ENCODE results near the gene ZNF22. TPM values are rescaled to one million over a fixed set of nuclear protein-coding genes. Genes with fewer than 3 reads are reported as not detected.

ZNF22 gene
- total and polyA plus RNA-seq, 8 donors, result 12.6 to 21.8 (median 19.4) TPM

DNA sequence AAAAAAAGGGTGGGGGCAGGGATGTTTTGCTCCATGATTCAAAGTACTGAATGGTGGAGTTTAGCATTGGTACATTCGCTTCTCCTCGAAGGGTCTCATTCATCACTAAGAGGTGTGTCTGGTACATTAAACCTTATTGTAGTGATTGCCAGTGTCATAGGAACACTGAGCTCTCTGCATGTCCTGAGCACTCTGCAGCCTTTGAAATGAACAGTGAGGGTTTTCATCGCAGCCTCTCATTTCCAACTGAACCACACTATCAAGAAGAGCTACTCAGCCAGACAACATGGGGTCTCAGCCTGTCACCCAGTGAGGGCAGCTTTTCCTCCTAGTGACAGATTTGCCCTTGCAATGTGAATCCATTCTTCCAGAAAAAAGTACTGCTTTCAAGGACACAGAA lies 14.5 kb upstream of the ZNF22 start:
- Histone ChIP-seq H3K4me3 (no peak overlapping the region), H3K27me3 (no peaks in the 10 kb centered on the region), H3K4me1 (peaks cover 22 to 50% (median 29%) of the 10 kb centered on the region in 3 donors), H3K27ac (peak overlapping the region in 1 of 4 donors; percentile 55), H3K36me3 (peaks cover 0 to 5% (median 0%) of the 10 kb centered on the region in 3 donors), H3K9me3 (no peaks in the 10 kb centered on the region)
- ATAC-seq (no peak), DNase-seq (peak in 1 of 6 donors; percentile 5), FAIRE-seq (no peak)
- TF ChIP-seq, protein P1, sequence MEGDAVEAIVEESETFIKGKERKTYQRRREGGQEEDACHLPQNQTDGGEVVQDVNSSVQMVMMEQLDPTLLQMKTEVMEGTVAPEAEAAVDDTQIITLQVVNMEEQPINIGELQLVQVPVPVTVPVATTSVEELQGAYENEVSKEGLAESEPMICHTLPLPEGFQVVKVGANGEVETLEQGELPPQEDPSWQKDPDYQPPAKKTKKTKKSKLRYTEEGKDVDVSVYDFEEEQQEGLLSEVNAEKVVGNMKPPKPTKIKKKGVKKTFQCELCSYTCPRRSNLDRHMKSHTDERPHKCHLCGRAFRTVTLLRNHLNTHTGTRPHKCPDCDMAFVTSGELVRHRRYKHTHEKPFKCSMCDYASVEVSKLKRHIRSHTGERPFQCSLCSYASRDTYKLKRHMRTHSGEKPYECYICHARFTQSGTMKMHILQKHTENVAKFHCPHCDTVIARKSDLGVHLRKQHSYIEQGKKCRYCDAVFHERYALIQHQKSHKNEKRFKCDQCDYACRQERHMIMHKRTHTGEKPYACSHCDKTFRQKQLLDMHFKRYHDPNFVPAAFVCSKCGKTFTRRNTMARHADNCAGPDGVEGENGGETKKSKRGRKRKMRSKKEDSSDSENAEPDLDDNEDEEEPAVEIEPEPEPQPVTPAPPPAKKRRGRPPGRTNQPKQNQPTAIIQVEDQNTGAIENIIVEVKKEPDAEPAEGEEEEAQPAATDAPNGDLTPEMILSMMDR (IDR thresholded peaks at IDR 0.05), result no peak
- intact Hi-C loops (cut with DNase I), result no loop called here
- 94% methylated on average over 3 of the region's 3 CpGs for WGBS, 2 donors

DNA sequence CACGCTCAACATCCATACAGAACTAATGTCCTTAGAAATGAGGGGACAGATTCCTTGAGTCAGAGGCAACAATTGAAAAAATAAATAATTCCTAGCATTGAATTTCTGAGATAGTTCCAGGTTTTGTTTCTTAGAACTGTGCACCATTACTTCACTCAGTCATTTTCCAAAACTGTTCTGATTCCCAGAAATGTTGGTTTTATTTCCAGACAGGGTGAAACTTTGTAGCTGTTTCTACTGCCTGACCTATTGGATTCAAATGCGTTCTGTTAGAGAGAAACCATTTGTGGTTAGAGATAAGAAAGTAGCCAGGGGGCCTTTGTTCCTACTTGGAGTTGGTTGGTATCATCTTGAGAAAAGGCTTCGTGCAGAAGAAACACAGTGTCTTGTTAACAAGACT lies 14.1 kb upstream of the ZNF22 start:
- Histone ChIP-seq H3K36me3 (peaks cover 0 to 5% (median 0%) of the 10 kb centered on the region in 3 donors), H3K4me3 (no peak overlapping the region), H3K4me1 (peaks cover 18 to 49% (median 28%) of the 10 kb centered on the region in 3 donors), H3K27ac (peak overlapping the region in 1 of 4 donors; percentile 37), H3K9me3 (no peaks in the 10 kb centered on the region), H3K27me3 (no peaks in the 10 kb centered on the region)
- no peak for FAIRE-seq
- DNase-seq, result no peak
- WGBS, 2 donors, result 85 to 88% methylated on average over 3 of the region's 3 CpGs
- TF ChIP-seq, protein P1 (IDR thresholded peaks at IDR 0.05), result no peak
- ATAC-seq, result no peak
- intact Hi-C loops (cut with DNase I), result no loop called here

DNA sequence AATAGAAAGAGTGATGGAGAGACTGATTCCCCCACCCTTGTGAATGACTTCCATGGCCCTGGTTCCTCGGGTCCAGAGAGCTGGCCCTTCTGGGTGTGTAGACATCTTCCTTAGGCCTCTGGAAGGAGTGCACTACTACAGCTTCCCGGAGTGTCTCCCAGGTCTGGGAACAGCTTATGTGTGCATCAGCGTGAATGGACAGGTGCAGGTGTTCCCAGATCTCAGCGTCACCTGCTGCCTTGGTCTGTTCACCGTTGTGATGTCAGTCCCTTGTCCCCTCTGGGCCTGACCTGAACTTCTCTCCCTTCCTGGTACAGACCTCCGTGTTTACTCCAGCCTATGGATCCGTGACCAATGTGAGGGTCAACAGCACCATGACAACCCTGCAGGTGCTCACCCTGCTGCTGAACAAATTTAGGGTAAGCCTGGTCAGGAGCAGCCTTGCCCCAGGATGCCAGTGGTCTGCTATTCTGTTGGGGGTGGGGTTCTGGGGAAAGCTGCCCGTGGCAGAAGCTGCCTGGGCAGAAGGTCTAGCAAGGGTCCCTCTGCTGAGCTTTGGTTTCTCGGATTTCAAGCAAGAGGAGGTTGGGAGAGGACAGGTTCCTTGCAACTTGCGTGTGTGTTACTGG lies 11.7 kb upstream of the ZNF22 start:
- peak; percentile 59 to 65 (median 60) for ATAC-seq
- Histone ChIP-seq H3K9me3 (no peaks in the 10 kb centered on the region), H3K4me3 (peak overlapping the region in 2 of 4 donors; percentile 24 to 37), H3K4me1 (peaks cover 30 to 64% (median 38%) of the 10 kb centered on the region in 3 donors), H3K36me3 (peaks cover 0 to 5% (median 0%) of the 10 kb centered on the region in 3 donors), H3K27me3 (no peaks in the 10 kb centered on the region), H3K27ac (peak overlapping the region; percentile 64 to 79 (median 76))
- FAIRE-seq, result no peak
- intact Hi-C loops (cut with DNase I), result no loop called here
- TF ChIP-seq, protein P1 (IDR thresholded peaks at IDR 0.05), result no peak
- WGBS, 2 donors, result 42 to 50% methylated on average over 10 of the region's 10 CpGs
- peak; percentile 70 to 88 (median 80) for DNase-seq

DNA sequence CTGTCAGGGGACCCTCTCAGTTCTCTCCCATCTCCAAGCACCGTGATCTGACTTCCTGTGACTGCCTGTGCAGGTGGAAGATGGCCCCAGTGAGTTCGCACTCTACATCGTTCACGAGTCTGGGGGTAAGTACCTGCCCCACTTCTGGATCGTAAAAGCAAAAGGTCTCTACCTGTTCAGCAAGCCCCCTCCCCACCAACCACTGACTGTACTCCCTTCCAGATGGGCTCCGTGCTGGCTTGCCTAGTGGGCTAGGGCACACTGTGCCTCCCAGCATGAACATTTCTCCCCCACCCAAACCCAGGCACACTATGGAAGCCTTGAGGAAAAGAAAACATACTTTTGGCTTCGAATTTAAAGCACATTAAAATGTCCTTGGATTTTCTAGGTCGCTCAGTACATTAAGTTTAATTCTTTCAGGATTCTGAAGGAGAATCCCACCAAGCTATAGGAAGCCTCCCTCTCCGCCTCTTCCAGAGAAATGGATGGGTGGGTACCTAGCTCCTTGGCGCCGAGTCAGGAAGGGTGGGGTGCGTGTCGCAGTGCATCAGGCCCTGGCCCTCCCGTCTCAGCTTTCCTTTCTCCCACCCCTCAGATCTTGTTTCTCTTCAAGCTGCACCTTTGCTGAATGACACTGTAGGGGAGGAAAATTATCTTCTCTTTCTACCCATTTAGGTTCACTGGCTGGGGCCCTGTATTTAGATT lies 11.0 kb upstream of the ZNF22 start:
- WGBS, 2 donors, result 61 to 67% methylated on average over 14 of the region's 14 CpGs
- intact Hi-C loops (cut with DNase I), result no loop called here
- Histone ChIP-seq H3K27me3 (no peaks in the 10 kb centered on the region), H3K4me3 (peak overlapping the region in 2 of 4 donors; percentile 24 to 37), H3K27ac (peak overlapping the region; percentile 64 to 79 (median 76)), H3K36me3 (peaks cover 0 to 2% (median 0%) of the 10 kb centered on the region in 3 donors), H3K9me3 (no peaks in the 10 kb centered on the region), H3K4me1 (peaks cover 36 to 71% (median 45%) of the 10 kb centered on the region in 3 donors)
- TF ChIP-seq, protein P1 (IDR thresholded peaks at IDR 0.05), result no peak
- ATAC-seq, result no peak
- no peak for FAIRE-seq
- peak in 1 of 6 donors; percentile 57 for DNase-seq
